ENCODE results near the gene EIF4E.
"Not testable (repeated sequence)": the region's sequence is repeated elsewhere in the genome, so short reads cannot be mapped to it uniquely, and the experiment has no call there.

EIF4E gene

DNA sequence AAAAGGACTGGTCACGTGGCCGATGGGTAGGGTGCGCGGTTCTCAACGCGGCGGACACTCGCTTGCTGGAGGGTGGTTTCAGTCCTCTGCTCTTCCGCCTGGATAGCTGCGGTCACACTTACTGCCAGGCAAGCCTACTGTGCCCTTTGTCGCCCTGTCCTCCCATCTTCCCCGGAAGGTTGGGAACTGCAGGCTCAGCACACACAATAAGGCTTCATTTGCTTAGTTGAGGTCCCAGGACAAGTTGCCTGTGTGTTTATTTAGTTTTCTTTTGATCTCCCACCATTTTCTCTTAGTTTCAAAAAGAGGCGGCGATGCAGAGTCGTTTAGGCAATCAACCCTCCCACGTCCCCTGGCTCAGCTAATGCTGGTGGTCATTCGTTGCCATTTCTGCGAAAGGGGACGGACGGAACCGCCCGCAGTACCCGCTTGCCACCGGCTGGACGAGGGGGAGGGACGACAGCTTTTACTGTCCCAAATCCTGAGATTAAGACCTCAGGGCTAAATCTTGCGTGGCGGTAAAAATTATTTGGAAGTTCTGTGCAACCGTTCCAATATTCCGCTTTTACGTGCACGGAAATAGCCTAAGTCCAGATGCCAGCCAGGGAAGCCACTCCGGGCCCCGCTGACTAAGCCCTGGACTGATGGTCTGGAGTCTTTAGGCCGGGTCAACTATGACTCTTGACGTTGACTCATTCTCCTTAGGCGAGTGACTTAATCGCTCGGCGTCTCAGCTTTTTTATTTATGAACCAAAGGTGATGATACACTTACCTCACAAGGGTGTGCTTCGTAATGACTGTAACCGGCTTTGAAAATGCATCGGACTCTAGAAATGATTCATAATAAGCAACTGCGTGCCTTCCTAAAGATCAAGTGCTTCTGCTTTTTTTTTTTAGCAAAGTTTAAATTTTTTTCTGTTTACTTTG lies 671 bp upstream of the EIF4E start:
- Histone ChIP-seq H3K27ac (ENCODE audit: low read length) (peak overlapping the region; percentile 93), H3K9ac (ENCODE audit: low read depth, low read length) (peak overlapping the region; percentile 93), H3K36me3 (ENCODE audit: insufficient read depth, low read depth, low read length) (peaks cover 21% of the 10 kb centered on the region), H3K4me3 (ENCODE audit: low read length) (peak overlapping the region; percentile 91), H3K4me1 (ENCODE audit: insufficient read depth, low read length) (no peaks in the 10 kb centered on the region; the same call in 1 of the 2 replicates), H3K9me3 (ENCODE audit: insufficient read depth, low read depth, low read length) (peaks cover 18% of the 10 kb centered on the region; the same call in 1 of the 2 replicates), H3K27me3 (ENCODE audit: insufficient read depth, low read length) (no peaks in the 10 kb centered on the region)

DNA sequence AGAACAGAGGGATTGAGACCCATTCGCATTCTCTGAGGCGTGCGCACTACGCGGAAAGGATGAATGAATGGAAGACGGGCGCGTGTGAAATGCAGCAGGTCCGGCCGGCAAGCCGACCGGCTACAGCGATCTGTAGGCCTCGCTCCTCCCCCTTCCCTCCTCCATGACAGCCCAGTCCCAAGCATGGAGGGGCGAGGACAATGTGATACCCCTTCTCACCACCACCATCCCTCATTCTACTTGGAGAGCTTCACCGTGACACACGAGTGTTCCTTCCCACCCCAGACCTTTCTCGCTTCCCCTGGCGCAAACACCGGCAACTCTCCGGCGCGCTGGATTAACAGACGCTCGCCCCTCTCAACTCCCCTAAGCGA lies 815 bp downstream of the EIF4E start:
- Histone ChIP-seq H3K4me1 (ENCODE audit: insufficient read depth, low read length) (no peaks in the 10 kb centered on the region; the same call in 1 of the 2 replicates), H3K9ac (ENCODE audit: low read depth, low read length) (peak overlapping the region; percentile 99), H3K9me3 (ENCODE audit: insufficient read depth, low read depth, low read length) (peaks cover 18% of the 10 kb centered on the region; the same call in 1 of the 2 replicates), H3K36me3 (ENCODE audit: insufficient read depth, low read depth, low read length) (peaks cover 21% of the 10 kb centered on the region), H3K27ac (ENCODE audit: low read length) (peak overlapping the region; percentile 89), H3K27me3 (ENCODE audit: insufficient read depth, low read length) (no peaks in the 10 kb centered on the region), H3K4me3 (ENCODE audit: low read length) (peak overlapping the region; percentile 92)

DNA sequence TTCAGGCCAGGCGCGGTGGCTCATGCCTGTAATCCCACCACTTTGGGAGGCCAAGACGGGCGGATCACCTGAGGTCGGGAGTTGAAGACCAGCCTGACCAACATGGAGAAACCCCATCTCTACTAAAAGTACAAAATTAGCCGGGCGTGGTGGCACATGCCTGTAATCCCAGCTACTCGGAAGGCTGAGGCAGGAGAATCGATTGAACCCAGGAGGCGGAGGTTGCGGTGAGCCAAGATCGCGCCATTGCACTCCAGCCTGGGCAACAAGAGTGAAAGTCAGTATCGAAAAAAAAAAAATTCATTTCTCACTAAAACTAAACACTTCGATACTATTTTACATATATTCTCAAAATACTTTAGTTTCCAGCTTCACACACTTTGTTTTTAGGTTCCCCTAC lies 2.7 kb downstream of the EIF4E start:
- not testable (repeated sequence) for H3K27ac ChIP-seq (ENCODE audit: low read length); H3K9ac ChIP-seq (ENCODE audit: low read depth, low read length); H3K27me3 ChIP-seq (ENCODE audit: insufficient read depth, low read length); H3K4me1 ChIP-seq (ENCODE audit: insufficient read depth, low read length); H3K4me3 ChIP-seq (ENCODE audit: low read length)
- Histone ChIP-seq H3K36me3 (ENCODE audit: insufficient read depth, low read depth, low read length) (peaks cover 37% of the 10 kb centered on the region), H3K9me3 (ENCODE audit: insufficient read depth, low read depth, low read length) (peaks cover 12% of the 10 kb centered on the region; the same call in 1 of the 2 replicates)

DNA sequence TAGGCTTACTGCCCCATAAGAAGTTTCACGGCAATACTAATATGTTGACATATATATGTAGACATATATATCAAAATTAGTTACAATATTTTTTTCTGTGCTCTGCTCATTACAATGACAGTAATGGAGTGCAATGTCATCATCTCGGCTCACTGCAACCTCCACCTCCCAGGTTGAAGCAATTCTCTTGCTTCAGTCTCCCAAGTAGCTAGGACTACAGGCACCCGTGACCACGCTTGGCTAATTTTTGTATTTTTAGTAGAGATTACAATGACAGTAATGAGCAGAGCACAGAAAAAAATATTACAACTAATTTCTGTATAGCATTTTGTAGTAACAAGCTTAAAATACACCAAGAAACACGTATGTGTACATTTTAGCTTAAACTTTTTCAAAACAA lies 7.6 kb downstream of the EIF4E start:
- H3K4me3 ChIP-seq (ENCODE audit: low read length) = no peak overlapping the region
- no peaks in the 10 kb centered on the region for H3K9me3 ChIP-seq (ENCODE audit: insufficient read depth, low read depth, low read length)
- no peaks in the 10 kb centered on the region for H3K4me1 ChIP-seq (ENCODE audit: insufficient read depth, low read length)
- H3K27ac ChIP-seq (ENCODE audit: low read length) = no peak overlapping the region
- no peaks in the 10 kb centered on the region for H3K27me3 ChIP-seq (ENCODE audit: insufficient read depth, low read length)
- no peak overlapping the region for H3K9ac ChIP-seq (ENCODE audit: low read depth, low read length)
- H3K36me3 ChIP-seq (ENCODE audit: insufficient read depth, low read depth, low read length) = peaks cover 40% of the 10 kb centered on the region

DNA sequence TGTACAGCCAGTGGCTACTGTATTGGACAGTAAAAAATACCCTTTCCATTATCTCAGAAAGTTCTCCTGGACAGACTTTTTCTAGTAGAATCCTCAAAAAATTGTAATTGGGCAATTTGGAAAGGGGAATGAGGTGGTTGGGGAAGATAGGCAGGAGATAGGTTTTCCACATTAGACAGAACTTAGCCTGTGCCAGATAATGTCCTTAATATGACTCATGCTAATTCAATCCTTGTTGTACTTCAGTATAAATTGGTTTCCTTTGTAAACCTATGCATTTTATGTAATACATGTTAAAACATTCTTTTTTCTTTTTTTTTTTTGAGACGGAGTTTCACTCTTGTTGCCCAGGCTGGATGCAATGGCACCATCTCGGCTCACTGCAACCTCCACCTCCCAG lies 8.9 kb downstream of the EIF4E start:
- no peaks in the 10 kb centered on the region for H3K27me3 ChIP-seq (ENCODE audit: insufficient read depth, low read length)
- no peaks in the 10 kb centered on the region for H3K4me1 ChIP-seq (ENCODE audit: insufficient read depth, low read length)
- no peak overlapping the region for H3K9ac ChIP-seq (ENCODE audit: low read depth, low read length)
- no peak overlapping the region for H3K4me3 ChIP-seq (ENCODE audit: low read length)
- H3K36me3 ChIP-seq (ENCODE audit: insufficient read depth, low read depth, low read length) = peaks cover 29% of the 10 kb centered on the region
- no peaks in the 10 kb centered on the region for H3K9me3 ChIP-seq (ENCODE audit: insufficient read depth, low read depth, low read length)
- no peak overlapping the region for H3K27ac ChIP-seq (ENCODE audit: low read length)

DNA sequence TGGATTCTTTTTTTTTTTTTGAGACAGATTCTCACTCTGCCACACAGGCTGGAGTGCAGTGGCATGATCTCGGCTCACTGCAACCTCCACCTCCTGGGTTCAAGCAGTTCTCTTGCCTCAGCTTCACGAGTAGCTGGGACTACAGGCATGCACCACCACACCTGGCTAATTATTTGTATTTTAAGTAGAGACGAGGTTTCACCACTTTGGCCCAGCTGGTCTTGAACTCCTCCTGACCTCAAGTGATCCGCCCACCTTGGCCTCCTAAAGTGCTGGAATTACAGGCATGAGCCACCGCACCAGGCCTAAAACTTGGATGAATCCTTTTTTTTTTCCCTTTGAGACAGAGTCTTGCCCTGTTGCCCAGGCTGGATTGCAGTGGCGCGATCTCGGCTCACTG lies 18.2 kb downstream of the EIF4E start:
- peaks cover 22% of the 10 kb centered on the region for H3K4me1 ChIP-seq (ENCODE audit: insufficient read depth, low read length)
- not testable (repeated sequence) for H3K27me3 ChIP-seq (ENCODE audit: insufficient read depth, low read length); H3K4me3 ChIP-seq (ENCODE audit: low read length); H3K9me3 ChIP-seq (ENCODE audit: insufficient read depth, low read depth, low read length); H3K27ac ChIP-seq (ENCODE audit: low read length); H3K9ac ChIP-seq (ENCODE audit: low read depth, low read length); H3K36me3 ChIP-seq (ENCODE audit: insufficient read depth, low read depth, low read length)

DNA sequence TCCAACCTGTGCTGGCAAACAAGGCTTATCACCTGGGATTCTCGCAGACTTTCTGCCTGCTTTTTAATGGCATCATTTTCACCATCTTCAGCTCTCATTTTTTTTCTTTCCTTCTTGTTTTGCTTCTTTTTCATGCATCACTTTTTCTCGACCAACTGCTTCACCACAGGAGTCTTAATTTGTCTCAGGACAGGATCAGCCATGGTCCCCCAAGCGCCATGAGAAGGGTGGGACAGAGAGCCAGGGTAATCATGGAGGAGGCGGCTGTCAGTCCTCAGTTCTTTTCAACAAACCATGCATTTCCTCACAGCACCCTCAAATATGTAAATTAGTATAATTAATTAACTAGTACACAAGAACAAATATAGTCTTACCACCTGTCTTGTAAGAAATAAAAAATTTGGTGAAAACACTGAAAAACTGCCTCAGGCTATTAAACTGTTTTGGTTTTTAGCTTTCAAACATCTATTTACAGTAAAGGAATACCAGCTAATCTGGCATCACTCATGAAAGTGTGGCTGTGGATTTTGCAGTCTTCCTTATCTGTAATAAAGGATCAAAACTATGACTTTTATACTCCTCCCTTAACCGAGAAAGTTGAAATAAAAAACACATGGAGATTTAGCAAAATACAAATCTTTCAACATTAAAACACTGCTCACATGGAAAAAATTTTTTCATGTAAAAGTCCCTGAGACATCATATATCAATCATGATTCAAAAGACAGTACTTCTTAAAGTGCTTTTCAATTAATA lies 19.1 kb downstream of the EIF4E start:
- H3K9ac ChIP-seq (ENCODE audit: low read depth, low read length) = no peak overlapping the region
- H3K27ac ChIP-seq (ENCODE audit: low read length) = no peak overlapping the region

DNA sequence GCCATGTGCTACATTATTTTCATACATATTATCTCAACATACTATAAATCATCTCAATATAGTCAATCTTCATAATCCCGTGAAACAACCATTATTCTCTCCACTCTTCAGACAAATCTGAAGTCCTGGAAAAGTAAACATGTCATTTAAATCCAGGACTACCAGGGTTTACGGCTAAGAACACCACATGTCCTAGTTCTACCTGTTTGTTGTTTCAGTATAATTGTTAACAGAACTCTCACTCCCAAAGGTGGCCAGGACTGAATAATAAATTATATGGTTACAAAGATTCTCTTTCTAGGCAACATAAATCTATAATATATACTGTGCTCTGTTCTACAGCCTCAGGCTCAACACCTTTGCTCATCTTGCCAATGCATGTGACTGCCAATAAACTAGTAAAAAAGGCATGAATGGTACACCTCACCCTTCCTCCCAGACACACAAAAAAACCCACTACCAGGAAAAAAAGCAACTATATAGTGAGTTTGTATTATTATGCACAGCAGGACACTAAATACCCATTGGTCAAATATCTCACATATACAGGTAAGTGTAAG lies 20.1 kb downstream of the EIF4E start:
- Histone ChIP-seq H3K36me3 (ENCODE audit: insufficient read depth, low read depth, low read length) (peaks cover 5% of the 10 kb centered on the region; the same call in 1 of the 2 replicates), H3K27ac (ENCODE audit: low read length) (no peak overlapping the region), H3K4me1 (ENCODE audit: insufficient read depth, low read length) (peaks cover 22% of the 10 kb centered on the region)

More for the DNA sequence above, 19.1 kb downstream of the EIF4E start:
- H3K36me3 ChIP-seq (ENCODE audit: insufficient read depth, low read depth, low read length) = peaks cover 8% of the 10 kb centered on the region
- H3K4me3 ChIP-seq (ENCODE audit: low read length) = no peak overlapping the region
- H3K4me1 ChIP-seq (ENCODE audit: insufficient read depth, low read length) = peaks cover 22% of the 10 kb centered on the region
- H3K27me3 ChIP-seq (ENCODE audit: insufficient read depth, low read length) = no peaks in the 10 kb centered on the region
- H3K9me3 ChIP-seq (ENCODE audit: insufficient read depth, low read depth, low read length) = no peaks in the 10 kb centered on the region

DNA sequence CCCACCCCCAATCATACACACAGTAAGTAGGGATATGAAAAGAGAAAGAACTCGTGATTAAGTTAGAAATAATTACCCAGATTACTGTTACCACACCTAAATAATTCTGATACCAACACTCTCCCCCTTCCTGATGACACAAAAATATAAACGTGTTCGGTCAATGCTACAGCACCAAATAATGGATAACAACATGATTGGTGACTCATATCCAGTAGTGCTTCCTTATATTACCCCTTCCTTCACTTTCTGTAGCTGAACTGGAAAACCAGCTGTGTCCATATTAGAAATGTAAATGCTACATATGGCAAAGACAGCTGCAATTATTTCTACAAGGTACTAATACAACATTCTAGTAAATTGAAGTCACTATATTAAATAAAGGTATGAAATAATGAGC lies 20.8 kb downstream of the EIF4E start:
- Histone ChIP-seq H3K27ac (ENCODE audit: low read length) (no peak overlapping the region), H3K9ac (ENCODE audit: low read depth, low read length) (no peak overlapping the region), H3K4me1 (ENCODE audit: insufficient read depth, low read length) (peaks cover 22% of the 10 kb centered on the region), H3K27me3 (ENCODE audit: insufficient read depth, low read length) (no peaks in the 10 kb centered on the region), H3K36me3 (ENCODE audit: insufficient read depth, low read depth, low read length) (peaks cover 5% of the 10 kb centered on the region; the same call in 1 of the 2 replicates), H3K9me3 (ENCODE audit: insufficient read depth, low read depth, low read length) (no peaks in the 10 kb centered on the region), H3K4me3 (ENCODE audit: low read length) (no peak overlapping the region)

More for the DNA sequence above, 20.1 kb downstream of the EIF4E start:
- no peak overlapping the region for H3K4me3 ChIP-seq (ENCODE audit: low read length)
- H3K27me3 ChIP-seq (ENCODE audit: insufficient read depth, low read length) = no peaks in the 10 kb centered on the region
- H3K9me3 ChIP-seq (ENCODE audit: insufficient read depth, low read depth, low read length) = no peaks in the 10 kb centered on the region
- H3K9ac ChIP-seq (ENCODE audit: low read depth, low read length) = no peak overlapping the region

DNA sequence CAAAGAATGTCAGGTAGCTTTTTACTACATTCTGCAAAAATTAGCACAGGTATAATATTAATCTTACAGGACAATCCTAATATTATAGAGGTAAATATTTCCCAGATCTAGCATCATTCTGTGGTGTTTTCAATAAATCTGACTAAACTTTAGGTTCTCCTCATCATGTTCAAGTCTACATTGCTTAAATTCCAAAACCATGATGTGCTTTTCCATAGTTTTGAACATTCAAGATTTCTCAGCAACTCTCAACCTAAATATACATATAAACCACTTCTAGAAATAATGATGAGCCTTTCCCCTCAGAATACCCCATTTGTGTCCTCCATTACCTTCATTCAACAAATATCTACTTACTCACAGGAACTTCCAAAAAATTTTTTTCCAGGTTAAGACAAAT lies 23.1 kb downstream of the EIF4E start:
- Histone ChIP-seq H3K27me3 (ENCODE audit: insufficient read depth, low read length) (no peaks in the 10 kb centered on the region), H3K36me3 (ENCODE audit: insufficient read depth, low read depth, low read length) (peaks cover 15% of the 10 kb centered on the region), H3K4me3 (ENCODE audit: low read length) (no peak overlapping the region), H3K9me3 (ENCODE audit: insufficient read depth, low read depth, low read length) (no peaks in the 10 kb centered on the region), H3K27ac (ENCODE audit: low read length) (no peak overlapping the region), H3K9ac (ENCODE audit: low read depth, low read length) (no peak overlapping the region), H3K4me1 (ENCODE audit: insufficient read depth, low read length) (peaks cover 22% of the 10 kb centered on the region)

DNA sequence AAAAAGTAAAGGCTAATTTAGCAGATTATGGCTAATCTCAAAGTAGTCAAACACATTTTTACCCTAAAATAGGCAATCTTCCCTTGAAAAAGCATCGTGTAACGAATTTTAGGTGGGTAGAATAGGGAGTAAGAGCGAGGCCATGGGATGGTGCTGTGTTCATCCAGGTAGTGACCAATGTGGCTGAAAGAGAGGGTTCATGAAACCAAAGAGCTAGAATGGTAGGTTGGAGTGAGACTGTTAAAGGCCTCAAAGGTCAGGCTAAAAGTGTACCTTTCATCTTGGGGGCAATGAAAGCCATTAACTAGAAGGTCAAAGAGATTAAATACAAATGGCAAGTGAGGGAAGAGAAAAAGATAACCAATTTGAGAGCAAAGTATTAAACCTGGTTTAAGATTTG lies 23.6 kb downstream of the EIF4E start:
- Histone ChIP-seq H3K36me3 (ENCODE audit: insufficient read depth, low read depth, low read length) (peaks cover 21% of the 10 kb centered on the region), H3K9ac (ENCODE audit: low read depth, low read length) (no peak overlapping the region), H3K9me3 (ENCODE audit: insufficient read depth, low read depth, low read length) (no peaks in the 10 kb centered on the region), H3K4me3 (ENCODE audit: low read length) (no peak overlapping the region), H3K27ac (ENCODE audit: low read length) (no peak overlapping the region), H3K27me3 (ENCODE audit: insufficient read depth, low read length) (no peaks in the 10 kb centered on the region), H3K4me1 (ENCODE audit: insufficient read depth, low read length) (peaks cover 22% of the 10 kb centered on the region)

All from iPS-20b (cell line).